Testis (tissue), 3 donors: ENCODE measurements around the gene PRTG. TPM values are rescaled to one million over a fixed set of nuclear protein-coding genes. Genes with fewer than 3 reads are reported as not detected.

Source experiments
- DNase-seq: peaks from one replicate; pipeline ENCODE4 v3.0.0-alpha.2; 2019
- H3K27ac ChIP-seq, 2 donors: fragments of 200-600 bp; sonication (generic); one replicate each; pipeline ENCODE4 v1.5.1; 2019
- H3K27me3 ChIP-seq: fragments of 200-600 bp; sonication (generic); one replicate; pipeline ENCODE4 v1.5.1; 2019
- H3K36me3 ChIP-seq: fragments of 200-600 bp; sonication (generic); one replicate; pipeline ENCODE4 v1.5.1; 2017; ENCODE audit warnings: low read depth; ENCODE audit errors: missing control alignments
- H3K4me1 ChIP-seq: fragments of 200-600 bp; sonication (generic); one replicate; pipeline ENCODE4 v1.5.1; 2019
- H3K4me3 ChIP-seq, 2 donors: fragments of 200-600 bp; sonication (generic); one replicate each; pipeline ENCODE4 v1.5.1; 2017 to 2019
- H3K9me3 ChIP-seq: fragments of 200-600 bp; sonication (generic); one replicate; pipeline ENCODE4 v1.5.1; 2017
- POLR2A ChIP-seq: fragments of 450-650 bp; IDR thresholded peaks from one replicate; pipeline ENCODE4 v1.6.1; 2017; ENCODE audit warnings: antibody characterized with exemption, mild to moderate bottlenecking, moderate library complexity
- WGBS, 2 donors: methylation state at CpG; one replicate each; pipeline ENCODE4 v1.1.5; 2018; 5-methylcytosine and 5-hydroxymethylcytosine counted together
- intact Hi-C: fragments of 100-400 bp; cut with DNase I; formaldehyde crosslinking; loops from one replicate; pipeline ENCODE4 v1.15.1; 2023; ENCODE audit warnings: low total_unique reads
- polyA plus RNA-seq: library from polyadenylated mRNA; stranded (reverse); fragments of 350-450 nt; fragmentation: Illumina TruSeq; extraction: RNeasy Lipid Tissue Mini Kit (QIAGEN cat#74804); gene quantifications from one replicate; pipeline ENCODE4 v1.2.3, GENCODE V29; 2014; ENCODE audit warnings: low read depth, low replicate concordance; ENCODE audit not compliant: insufficient read depth
- total RNA-seq, 2 donors: library from RNA; depleted of rRNA; stranded (reverse); fragments of >200 nt; gene quantifications; one replicate each; pipeline ENCODE4 v1.2.3, GENCODE V29; 2016
- TF ChIP-seq, protein P1 (sequence below), 3 experiments: fragments of 450-650 bp in 2 of 3; fragments of 200-600 bp in 1 of 3; sonication (generic) in 1 of 3; IDR thresholded peaks; one replicate each; pipeline ENCODE4 v1.5.1; 2016 to 2019; ENCODE audit warnings: antibody characterized with exemption in 3 of 3, mild to moderate bottlenecking in 2 of 3, moderate library complexity in 1 of 3

Gene PRTG
- total and polyA plus RNA-seq, 3 donors from 2014 or later = 14.7 to 29.7 (median 26.3) TPM

- Histone ChIP-seq H3K36me3 (no peaks in the 10 kb centered on the region), H3K4me1 (no peaks in the 10 kb centered on the region), H3K27ac (no peak overlapping the region), H3K9me3 (no peaks in the 10 kb centered on the region), H3K4me3 (no peak overlapping the region), H3K27me3 (no peaks in the 10 kb centered on the region)
- DNase-seq = no peak
- intact Hi-C loops = no loop called here
- 89 to 93% methylated on average over 2 of the region's 2 CpGs for WGBS, 2 donors
- TF ChIP-seq, protein P1, sequence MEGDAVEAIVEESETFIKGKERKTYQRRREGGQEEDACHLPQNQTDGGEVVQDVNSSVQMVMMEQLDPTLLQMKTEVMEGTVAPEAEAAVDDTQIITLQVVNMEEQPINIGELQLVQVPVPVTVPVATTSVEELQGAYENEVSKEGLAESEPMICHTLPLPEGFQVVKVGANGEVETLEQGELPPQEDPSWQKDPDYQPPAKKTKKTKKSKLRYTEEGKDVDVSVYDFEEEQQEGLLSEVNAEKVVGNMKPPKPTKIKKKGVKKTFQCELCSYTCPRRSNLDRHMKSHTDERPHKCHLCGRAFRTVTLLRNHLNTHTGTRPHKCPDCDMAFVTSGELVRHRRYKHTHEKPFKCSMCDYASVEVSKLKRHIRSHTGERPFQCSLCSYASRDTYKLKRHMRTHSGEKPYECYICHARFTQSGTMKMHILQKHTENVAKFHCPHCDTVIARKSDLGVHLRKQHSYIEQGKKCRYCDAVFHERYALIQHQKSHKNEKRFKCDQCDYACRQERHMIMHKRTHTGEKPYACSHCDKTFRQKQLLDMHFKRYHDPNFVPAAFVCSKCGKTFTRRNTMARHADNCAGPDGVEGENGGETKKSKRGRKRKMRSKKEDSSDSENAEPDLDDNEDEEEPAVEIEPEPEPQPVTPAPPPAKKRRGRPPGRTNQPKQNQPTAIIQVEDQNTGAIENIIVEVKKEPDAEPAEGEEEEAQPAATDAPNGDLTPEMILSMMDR (IDR thresholded peaks at IDR 0.05) = no peak
- TF ChIP-seq POLR2A = no peak
These were observed 30.6 kb downstream of the PRTG start for GRCh38 chr15:55712363-55712762.

DNA sequence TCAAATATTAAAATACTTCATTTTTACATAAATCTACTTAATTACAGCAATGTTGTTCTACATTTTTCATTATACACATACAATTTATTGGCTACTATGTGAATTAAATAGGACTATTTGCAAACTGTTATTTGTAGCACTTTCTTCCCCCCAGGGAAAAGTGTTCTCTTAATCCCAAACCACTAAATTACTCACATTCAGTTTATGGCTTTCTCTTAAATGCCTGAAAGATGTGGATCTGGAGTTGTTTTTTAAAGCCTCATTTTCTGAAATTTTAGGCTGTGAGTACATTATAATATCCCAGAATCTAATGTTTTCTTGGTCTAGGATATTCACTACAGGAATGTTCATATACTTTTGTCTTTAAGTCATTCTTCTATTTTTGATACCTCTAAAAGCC lies 32.7 kb downstream of the PRTG start:
- Histone ChIP-seq H3K27me3 (no peaks in the 10 kb centered on the region), H3K27ac (no peak overlapping the region), H3K36me3 (no peaks in the 10 kb centered on the region), H3K9me3 (no peaks in the 10 kb centered on the region), H3K4me3 (no peak overlapping the region), H3K4me1 (no peaks in the 10 kb centered on the region)
- TF ChIP-seq POLR2A = no peak
- TF ChIP-seq, protein P1 (IDR thresholded peaks at IDR 0.05) = no peak
- intact Hi-C loops = no loop called here
- DNase-seq = no peak

DNA sequence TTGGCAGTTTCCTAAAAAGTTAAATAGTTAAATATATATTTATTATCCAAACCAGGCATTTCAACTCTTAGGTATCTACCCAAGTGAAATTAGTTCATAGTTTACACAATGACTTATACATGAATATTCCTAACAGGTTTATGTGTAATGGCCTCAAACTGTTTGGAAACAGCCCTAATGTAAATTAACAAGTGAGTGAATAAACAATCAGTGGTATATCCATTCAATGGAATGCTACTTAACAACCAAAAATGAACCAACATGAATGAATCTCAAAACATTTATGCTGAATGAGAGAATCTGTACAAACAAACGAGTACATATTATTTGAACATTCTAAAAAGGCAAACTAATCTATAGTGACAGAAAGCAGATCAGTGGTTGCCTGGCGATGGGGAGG lies 33.5 kb downstream of the PRTG start:
- H3K4me3 ChIP-seq = no peak overlapping the region
- no peak overlapping the region for H3K27ac ChIP-seq
- no peaks in the 10 kb centered on the region for H3K9me3 ChIP-seq
- 43 to 50% methylated on average over 2 of the region's 2 CpGs for WGBS, 2 donors
- TF ChIP-seq, protein P1 (IDR thresholded peaks at IDR 0.05) = no peak
- TF ChIP-seq POLR2A = no peak
- intact Hi-C loops = no loop called here
- H3K36me3 ChIP-seq = no peaks in the 10 kb centered on the region
- H3K27me3 ChIP-seq = no peaks in the 10 kb centered on the region
- DNase-seq = no peak
- H3K4me1 ChIP-seq = no peaks in the 10 kb centered on the region

DNA sequence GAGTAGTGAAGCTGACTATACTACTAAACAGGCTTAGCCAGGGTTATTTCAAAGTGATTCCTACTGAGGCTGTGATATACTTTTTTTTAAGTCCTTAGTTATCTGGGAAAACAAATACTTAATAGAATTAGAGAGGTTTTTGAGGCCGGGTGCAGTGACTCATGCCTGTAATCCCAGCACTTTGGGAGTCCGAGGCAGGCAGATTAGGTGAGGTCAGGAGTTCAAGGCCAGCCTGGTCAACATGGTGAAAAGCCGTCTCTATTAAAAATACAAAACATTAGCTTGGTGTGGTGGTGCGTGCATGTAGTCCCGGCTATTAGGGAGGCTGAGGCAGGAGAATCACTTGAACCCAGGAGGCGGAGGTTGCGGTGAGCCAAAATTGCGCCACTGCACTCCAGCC lies 34.2 kb downstream of the PRTG start:
- intact Hi-C loops = no loop called here
- no peaks in the 10 kb centered on the region for H3K9me3 ChIP-seq
- 74 to 90% methylated on average over 8 of the region's 8 CpGs for WGBS, 2 donors
- no peaks in the 10 kb centered on the region for H3K36me3 ChIP-seq
- no peak overlapping the region for H3K4me3 ChIP-seq
- no peaks in the 10 kb centered on the region for H3K27me3 ChIP-seq
- H3K27ac ChIP-seq = no peak overlapping the region
- no peaks in the 10 kb centered on the region for H3K4me1 ChIP-seq
- TF ChIP-seq POLR2A = no peak
- TF ChIP-seq, protein P1 (IDR thresholded peaks at IDR 0.05) = no peak
- DNase-seq = no peak

DNA sequence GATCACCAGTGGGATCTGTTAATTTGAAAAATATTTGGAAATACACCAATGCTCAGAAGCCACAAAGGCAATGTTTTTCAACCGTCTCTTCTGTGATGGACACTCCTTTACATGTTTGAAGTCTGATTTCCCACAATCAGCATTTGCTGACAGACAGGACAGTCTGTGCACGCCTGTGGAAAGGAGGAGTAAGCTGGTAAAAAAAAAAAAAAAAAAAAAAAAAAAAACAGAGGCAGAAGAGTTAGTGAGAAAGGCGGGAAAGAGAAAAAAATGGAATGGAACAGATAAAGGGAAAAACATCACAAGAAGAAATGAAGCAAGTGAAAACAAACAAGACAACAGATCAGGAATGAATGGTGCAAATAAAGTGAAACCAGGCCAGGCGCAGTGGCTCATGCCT lies 35.0 kb downstream of the PRTG start:
- Histone ChIP-seq H3K4me1 (no peaks in the 10 kb centered on the region), H3K27me3 (no peaks in the 10 kb centered on the region), H3K27ac (no peak overlapping the region), H3K4me3 (no peak overlapping the region), H3K36me3 (no peaks in the 10 kb centered on the region), H3K9me3 (no peaks in the 10 kb centered on the region)
- DNase-seq = no peak
- no peak for TF ChIP-seq POLR2A
- TF ChIP-seq, protein P1 (IDR thresholded peaks at IDR 0.05) = no peak
- WGBS, 2 donors = 91 to 97% methylated on average over 4 of the region's 4 CpGs
- intact Hi-C loops = no loop called here
